Erythroblast (primary cell): Measurements from ENCODE around the gene FASN.

ENCODE experiments used
- GATA1 ChIP-seq: IDR thresholded peaks from 2 replicates; pipeline ENCODE4 v1.6.1; 2011; ENCODE audit warnings: low read depth, mild to moderate bottlenecking, control low read depth, low read length, moderate library complexity
- POLR2A ChIP-seq: IDR thresholded peaks from 2 replicates; pipeline ENCODE4 v1.6.1; 2011; ENCODE audit warnings: mild to moderate bottlenecking, low read length

GRCh38 chr17:82108496-82108945, 10.5 kb upstream of the FASN start:
- TF ChIP-seq POLR2A (no peak), GATA1 (no peak)
